Upper lobe of right lung (tissue), 1 donor: ENCODE data around the gene NCOA5. TPM values are rescaled to one million over a fixed set of nuclear protein-coding genes. Genes with fewer than 3 reads are reported as not detected.

ENCODE experiments used
- ATAC-seq: fragments of 200-7000 bp; cut with Tn5 transposase; one replicate; pipeline ENCODE4 v1.9.1; 2020; ENCODE audit warnings: mild to moderate bottlenecking, moderate library complexity
- DNase-seq: peaks from one replicate; pipeline ENCODE4 v3.0.0-alpha.2; 2020
- H3K27ac ChIP-seq: fragments of 200-600 bp; one replicate; pipeline ENCODE4 v1.8.0; 2022
- H3K27me3 ChIP-seq: fragments of 200-600 bp; one replicate; pipeline ENCODE4 v1.8.0; 2022; ENCODE audit warnings: mild to moderate bottlenecking
- H3K36me3 ChIP-seq: fragments of 200-600 bp; one replicate; pipeline ENCODE4 v1.8.0; 2022
- H3K4me1 ChIP-seq: fragments of 200-600 bp; one replicate; pipeline ENCODE4 v1.8.0; 2022
- H3K4me3 ChIP-seq: fragments of 200-600 bp; one replicate; pipeline ENCODE4 v1.8.0; 2022; ENCODE audit warnings: mild to moderate bottlenecking
- H3K9me3 ChIP-seq: fragments of 200-600 bp; one replicate; pipeline ENCODE4 v1.8.0; 2022
- CTCF ChIP-seq: fragments of 200-600 bp; IDR thresholded peaks from one replicate; pipeline ENCODE4 v1.8.0; 2022; ENCODE audit warnings: antibody characterized with exemption
- intact Hi-C: fragments of 100-400 bp; cut with DNase I; formaldehyde crosslinking; loops from one replicate; pipeline ENCODE4 v1.11.0; 2022
- total RNA-seq: library from RNA; stranded (reverse); fragmentation: NEBNext Ultra II Directional; extraction: Animal tissue kit (Norgen Biotek cat#: 25700); gene quantifications from one replicate; pipeline ENCODE4 v1.2.1, GENCODE V29; 2021
- donor health status: DM: no; HTN: yes; CAD: no; lungs with severe emphysema.

Gene NCOA5
- total RNA-seq, 1 donor from 2014 or later = 28.7 TPM

GRCh38 chr20:46073024-46073423 lies 16.7 kb downstream of the NCOA5 start:
- Histone ChIP-seq H3K4me1 (no peaks in the 10 kb centered on the region), H3K4me3 (no peak overlapping the region), H3K27ac (no peak overlapping the region), H3K36me3 (peaks cover 72% of the 10 kb centered on the region), H3K27me3 (no peaks in the 10 kb centered on the region), H3K9me3 (no peaks in the 10 kb centered on the region)
- TF ChIP-seq CTCF = no peak
- DNase-seq (no peak), ATAC-seq (no peak)
- intact Hi-C loops = no loop called here

GRCh38 chr20:46071573-46071972 lies 18.2 kb downstream of the NCOA5 start:
- no peak for DNase-seq
- no peak for ATAC-seq
- no peaks in the 10 kb centered on the region for H3K9me3 ChIP-seq
- H3K4me1 ChIP-seq = no peaks in the 10 kb centered on the region
- peaks cover 72% of the 10 kb centered on the region for H3K36me3 ChIP-seq
- intact Hi-C loops = no loop called here
- TF ChIP-seq CTCF = no peak
- H3K27me3 ChIP-seq = no peaks in the 10 kb centered on the region
- no peak overlapping the region for H3K27ac ChIP-seq
- H3K4me3 ChIP-seq = no peak overlapping the region

GRCh38 chr20:46070215-46070900 lies 19.4 kb downstream of the NCOA5 start:
- Histone ChIP-seq H3K9me3 (no peaks in the 10 kb centered on the region), H3K36me3 (peaks cover 73% of the 10 kb centered on the region), H3K27me3 (no peaks in the 10 kb centered on the region), H3K4me3 (no peak overlapping the region), H3K27ac (no peak overlapping the region), H3K4me1 (no peaks in the 10 kb centered on the region)
- ATAC-seq (no peak), DNase-seq (no peak)
- TF ChIP-seq CTCF = no peak
- intact Hi-C loops = no loop called here

GRCh38 chr20:46065691-46066090 lies 24.1 kb downstream of the NCOA5 start:
- H3K4me1 ChIP-seq = peaks cover 11% of the 10 kb centered on the region
- DNase-seq (no peak), ATAC-seq (no peak)
- no peak overlapping the region for H3K27ac ChIP-seq
- no peaks in the 10 kb centered on the region for H3K27me3 ChIP-seq
- no peak overlapping the region for H3K4me3 ChIP-seq
- peaks cover 96% of the 10 kb centered on the region for H3K36me3 ChIP-seq
- no peaks in the 10 kb centered on the region for H3K9me3 ChIP-seq
- intact Hi-C loops = no loop called here
- TF ChIP-seq CTCF = no peak

- no peak for TF ChIP-seq CTCF
- no peaks in the 10 kb centered on the region for H3K9me3 ChIP-seq
- no peak for ATAC-seq
- peaks cover 17% of the 10 kb centered on the region for H3K4me1 ChIP-seq
- no peak overlapping the region for H3K27ac ChIP-seq
- intact Hi-C loops = no loop called here
- no peak for DNase-seq
- H3K27me3 ChIP-seq = no peaks in the 10 kb centered on the region
- peaks cover 100% of the 10 kb centered on the region for H3K36me3 ChIP-seq
- H3K4me3 ChIP-seq = no peak overlapping the region
These were observed 24.8 kb downstream of the NCOA5 start for GRCh38 chr20:46065006-46065405.

GRCh38 chr20:46063652-46064054 lies 26.1 kb downstream of the NCOA5 start:
- intact Hi-C loops = no loop called here
- Histone ChIP-seq H3K4me3 (no peak overlapping the region), H3K4me1 (peaks cover 27% of the 10 kb centered on the region), H3K36me3 (peaks cover 90% of the 10 kb centered on the region), H3K9me3 (no peaks in the 10 kb centered on the region), H3K27me3 (no peaks in the 10 kb centered on the region), H3K27ac (no peak overlapping the region)
- TF ChIP-seq CTCF = no peak
- no peak for DNase-seq
- ATAC-seq = no peak
